Activated B cell treated with CpG ODN at 0.5 μM for 24 hours (primary cell): ENCODE measurements around the gene UPF1. TPM values are rescaled to one million over a fixed set of nuclear protein-coding genes. Genes with fewer than 3 reads are reported as not detected.

Experiments used
- ATAC-seq: fragments of 200-7000 bp; cut with Tn5 transposase; one replicate; pipeline ENCODE4 v1.10.0; 2021; ENCODE audit warnings: low read depth, mild to moderate bottlenecking, moderate library complexity
- CTCF ChIA-PET: fragments of 350-600 bp; sonication (Branson Sonifier 250); formaldehyde crosslinking; loops from one replicate; lab custom pipeline; 2021; ENCODE audit warnings: antibody characterized with exemption; lab: Charles Lee
- POLR2A ChIA-PET: fragments of 350-600 bp; sonication (Branson Sonifier 250); formaldehyde crosslinking; loops from one replicate; lab custom pipeline; 2021; ENCODE audit warnings: antibody characterized with exemption; lab: Charles Lee
- DNase-seq: peaks from one replicate; pipeline ENCODE4 v3.0.0; 2022
- H3K27ac Mint-ChIP-seq: one replicate; pipeline ENCODE4 v1.8.0; 2020; ENCODE audit warnings: mixed read lengths
- H3K27me3 Mint-ChIP-seq: one replicate; pipeline ENCODE4 v1.8.0; 2021; ENCODE audit warnings: mixed read lengths
- H3K36me3 Mint-ChIP-seq: one replicate; pipeline ENCODE4 v1.8.0; 2021; ENCODE audit warnings: low read depth, mixed read lengths
- H3K4me1 Mint-ChIP-seq: one replicate; pipeline ENCODE4 v1.8.0; 2021; ENCODE audit warnings: mixed read lengths
- H3K4me3 Mint-ChIP-seq: one replicate; pipeline ENCODE4 v1.8.0; 2020; ENCODE audit warnings: mild to moderate bottlenecking, mixed read lengths
- H3K9me3 Mint-ChIP-seq: one replicate; pipeline ENCODE4 v1.8.0; 2020; ENCODE audit warnings: mixed read lengths
- intact Hi-C: fragments of 100-400 bp; cut with micrococcal nuclease; formaldehyde crosslinking; loops from one replicate; pipeline ENCODE4 v1.15.1; 2024
- total RNA-seq: library from RNA; stranded (reverse); gene quantifications from 2 replicates; pipeline ENCODE4 v1.2.3, GENCODE V29; 2022
- TF ChIP-seq, protein P1 (sequence below): fragments of 200-600 bp; IDR thresholded peaks from one replicate; pipeline ENCODE4 v1.8.0; 2022; ENCODE audit warnings: antibody characterized with exemption, mild to moderate bottlenecking

The UPF1 gene
- total RNA-seq, 1 donor from 2014 or later = 107 TPM

DNA sequence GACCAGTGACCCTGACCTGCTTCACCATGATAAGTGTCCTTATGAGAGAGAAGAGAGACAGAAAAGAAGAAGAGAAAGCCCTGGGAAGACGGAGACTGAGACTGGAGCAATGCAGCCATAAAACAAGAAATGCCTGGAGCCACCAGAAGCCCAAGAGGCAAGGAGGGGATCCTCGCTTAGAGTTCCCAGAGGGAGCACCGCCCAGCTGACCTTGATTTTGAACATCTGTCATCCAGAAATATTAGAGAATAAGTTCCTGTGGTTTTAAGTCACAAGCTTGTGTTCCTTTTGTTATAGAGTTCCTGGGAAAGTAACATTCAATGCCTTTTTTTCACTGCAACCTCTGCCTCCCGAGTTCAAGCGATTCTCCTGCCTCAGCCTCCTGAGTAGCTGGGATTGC, 44.0 kb downstream of the UPF1 start:
- H3K36me3 Mint-ChIP-seq = no peaks in the 10 kb centered on the region
- intact Hi-C loops = no loop called here
- ATAC-seq = no peak
- TF ChIP-seq, protein P1, sequence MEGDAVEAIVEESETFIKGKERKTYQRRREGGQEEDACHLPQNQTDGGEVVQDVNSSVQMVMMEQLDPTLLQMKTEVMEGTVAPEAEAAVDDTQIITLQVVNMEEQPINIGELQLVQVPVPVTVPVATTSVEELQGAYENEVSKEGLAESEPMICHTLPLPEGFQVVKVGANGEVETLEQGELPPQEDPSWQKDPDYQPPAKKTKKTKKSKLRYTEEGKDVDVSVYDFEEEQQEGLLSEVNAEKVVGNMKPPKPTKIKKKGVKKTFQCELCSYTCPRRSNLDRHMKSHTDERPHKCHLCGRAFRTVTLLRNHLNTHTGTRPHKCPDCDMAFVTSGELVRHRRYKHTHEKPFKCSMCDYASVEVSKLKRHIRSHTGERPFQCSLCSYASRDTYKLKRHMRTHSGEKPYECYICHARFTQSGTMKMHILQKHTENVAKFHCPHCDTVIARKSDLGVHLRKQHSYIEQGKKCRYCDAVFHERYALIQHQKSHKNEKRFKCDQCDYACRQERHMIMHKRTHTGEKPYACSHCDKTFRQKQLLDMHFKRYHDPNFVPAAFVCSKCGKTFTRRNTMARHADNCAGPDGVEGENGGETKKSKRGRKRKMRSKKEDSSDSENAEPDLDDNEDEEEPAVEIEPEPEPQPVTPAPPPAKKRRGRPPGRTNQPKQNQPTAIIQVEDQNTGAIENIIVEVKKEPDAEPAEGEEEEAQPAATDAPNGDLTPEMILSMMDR = no peak
- DNase-seq = no peak
- no peak overlapping the region for H3K27ac Mint-ChIP-seq
- peaks cover 3% of the 10 kb centered on the region for H3K9me3 Mint-ChIP-seq
- ChIA-PET POLR2A (no interaction called here), CTCF (no interaction called here)
- peaks cover 3% of the 10 kb centered on the region for H3K4me1 Mint-ChIP-seq
- no peak overlapping the region for H3K4me3 Mint-ChIP-seq
- peaks cover 17% of the 10 kb centered on the region for H3K27me3 Mint-ChIP-seq

GRCh38 chr19:18876865-18877264, 45.1 kb downstream of the UPF1 start:
- H3K9me3 Mint-ChIP-seq = peaks cover 3% of the 10 kb centered on the region
- intact Hi-C loops = no loop called here
- ATAC-seq (no peak), DNase-seq (no peak)
- no peaks in the 10 kb centered on the region for H3K4me1 Mint-ChIP-seq
- H3K36me3 Mint-ChIP-seq = no peaks in the 10 kb centered on the region
- H3K27me3 Mint-ChIP-seq = peaks cover 10% of the 10 kb centered on the region
- POLR2A ChIA-PET = interaction anchor here (0.7 kb wide), 2 partner anchors 29 to 45 kb away, joined by 3 to 4 read pairs; partner anchors contain the start of gene UPF1
- H3K4me3 Mint-ChIP-seq = no peak overlapping the region
- CTCF ChIA-PET = no interaction called here
- no peak overlapping the region for H3K27ac Mint-ChIP-seq
- TF ChIP-seq, protein P1 = no peak

GRCh38 chr19:18878058-18878797, 46.5 kb downstream of the UPF1 start:
- Mint-ChIP-seq H3K27me3 (peaks cover 4% of the 10 kb centered on the region), H3K27ac (no peak overlapping the region), H3K36me3 (no peaks in the 10 kb centered on the region), H3K4me1 (no peaks in the 10 kb centered on the region), H3K4me3 (no peak overlapping the region), H3K9me3 (peaks cover 3% of the 10 kb centered on the region)
- TF ChIP-seq, protein P1 = no peak
- intact Hi-C loops = no loop called here
- ChIA-PET POLR2A (no interaction called here), CTCF (no interaction called here)
- DNase-seq = no peak
- ATAC-seq = no peak

GRCh38 chr19:18878858-18879578, 47.3 kb downstream of the UPF1 start:
- Mint-ChIP-seq H3K27me3 (peaks cover 4% of the 10 kb centered on the region), H3K4me1 (no peaks in the 10 kb centered on the region), H3K9me3 (peaks cover 3% of the 10 kb centered on the region), H3K36me3 (no peaks in the 10 kb centered on the region), H3K4me3 (no peak overlapping the region), H3K27ac (no peak overlapping the region)
- TF ChIP-seq, protein P1 = no peak
- no peak for ATAC-seq
- no peak for DNase-seq
- POLR2A ChIA-PET = no interaction called here
- CTCF ChIA-PET = no interaction called here
- intact Hi-C loops = no loop called here
